ENCODE results near the gene ST14.
"Not testable (repeated sequence)": the region's sequence is repeated elsewhere in the genome, so short reads cannot be mapped to it uniquely, and the experiment has no call there.

ST14 gene

DNA sequence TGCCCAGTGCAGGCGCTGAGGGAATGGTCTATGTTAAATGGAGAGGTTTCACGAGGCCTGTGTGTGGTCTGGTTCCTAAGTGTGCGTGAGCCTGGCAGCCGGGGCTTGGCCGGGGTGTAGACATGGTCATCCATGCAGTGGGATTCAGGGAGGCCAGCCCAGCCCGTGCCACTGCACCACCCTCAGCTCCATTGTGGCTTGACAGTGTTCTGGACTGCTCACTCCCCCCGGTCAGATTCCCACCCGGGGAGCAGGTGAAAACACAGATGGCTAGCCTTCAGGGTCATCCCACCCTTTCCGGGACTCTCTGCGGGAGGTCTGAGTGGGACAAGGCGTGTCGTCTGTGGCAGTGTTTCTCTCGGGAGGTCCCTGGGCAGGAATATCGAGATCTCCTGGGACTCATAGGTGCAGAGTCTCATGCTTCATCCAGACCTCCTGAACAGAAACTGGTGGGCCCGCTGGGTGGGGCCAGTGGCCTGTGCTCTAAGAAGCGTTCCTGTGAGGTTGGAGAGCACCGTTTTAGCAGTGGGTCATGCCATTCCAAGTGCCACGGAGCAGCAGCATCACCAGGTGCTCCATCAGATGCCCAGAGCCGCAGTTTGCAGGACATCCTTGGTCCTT is 52.3 kb downstream of the ST14 start:
- DNase-seq = no peak

DNA sequence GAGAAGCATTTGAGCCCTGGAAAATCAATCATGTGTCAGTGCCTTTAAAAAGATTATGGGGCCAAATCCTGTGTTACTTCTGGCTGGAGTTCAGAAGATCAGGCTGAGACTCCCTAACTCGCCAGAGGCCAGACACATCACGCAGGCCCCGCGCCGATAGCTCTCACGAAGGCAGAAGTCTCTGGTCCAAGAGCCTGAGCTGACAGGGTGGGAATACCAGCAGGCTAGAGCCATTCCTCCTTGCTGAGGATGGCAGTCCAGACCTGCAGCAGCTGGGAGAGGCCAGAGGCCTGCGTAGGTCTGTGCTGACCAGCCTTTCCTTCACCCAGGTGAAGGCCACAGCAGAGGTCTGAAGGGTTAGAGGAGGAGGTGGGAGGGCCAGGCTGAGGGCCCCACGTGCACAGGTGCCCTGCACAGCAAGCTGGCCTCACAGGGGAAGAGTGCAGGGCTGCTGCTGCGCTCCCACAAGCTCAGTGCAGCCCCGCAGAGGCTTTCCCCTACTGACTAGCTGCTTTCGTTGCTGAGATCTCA is 52.9 kb downstream of the ST14 start:
- no peak for DNase-seq

DNA sequence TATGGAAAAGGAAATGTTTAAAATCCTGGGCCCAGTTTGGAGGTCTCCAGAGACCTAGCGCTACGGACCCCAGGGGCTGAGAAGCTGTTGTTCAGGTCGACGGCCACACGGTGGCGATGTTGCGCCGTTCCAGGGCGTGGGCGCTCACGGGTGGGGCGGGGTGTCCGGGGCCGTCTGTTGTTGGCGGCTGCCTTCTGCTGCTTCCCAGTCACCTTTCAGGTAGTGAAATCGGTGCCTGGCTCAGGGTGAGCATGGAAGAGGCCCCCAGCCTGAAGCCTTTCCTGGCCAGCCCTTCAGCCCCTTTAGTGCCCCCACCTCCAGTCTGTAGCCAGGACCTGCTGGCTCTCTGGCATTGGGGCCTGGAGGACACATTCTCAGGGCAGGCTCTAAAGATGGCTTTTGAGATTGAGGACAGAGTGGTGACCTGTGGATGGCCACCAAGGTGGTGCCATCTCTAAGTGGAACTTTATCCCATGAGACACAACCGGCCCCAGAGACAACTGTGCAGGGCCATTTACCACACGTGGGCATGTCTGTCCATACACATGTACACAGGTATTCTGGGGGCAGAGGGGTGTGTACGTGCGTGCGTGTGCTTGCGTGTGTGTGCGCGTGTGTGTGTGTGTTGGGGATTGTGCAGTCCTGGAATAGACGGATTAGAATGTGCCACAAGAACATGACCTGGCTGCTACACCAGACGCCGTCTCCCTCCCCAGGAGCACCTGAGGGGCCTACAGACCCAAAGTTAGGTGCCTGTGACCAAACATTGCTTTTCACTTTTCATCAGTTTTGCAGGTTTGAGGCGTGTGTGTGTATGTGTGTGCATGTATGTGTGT is 53.8 kb downstream of the ST14 start:
- DNase-seq = no peak

DNA sequence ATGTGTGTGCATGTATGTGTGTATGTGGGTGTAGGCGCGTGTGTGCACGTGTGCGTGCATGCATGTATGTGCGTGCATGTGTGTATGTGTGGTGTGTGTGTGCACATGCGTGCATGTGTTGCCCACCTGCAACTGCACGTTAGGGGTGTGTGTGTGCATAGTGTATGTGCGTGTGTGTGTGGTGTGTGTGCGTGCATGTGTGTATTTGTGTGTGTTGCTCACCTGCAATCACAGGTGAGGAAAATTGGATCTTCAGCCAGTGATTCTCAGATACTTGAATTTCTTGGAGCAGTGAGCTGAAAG is 54.3 kb downstream of the ST14 start:
- DNase-seq = no peak

- no peak for DNase-seq
Measured at GRCh38 chr11:130214861-130215530, 55.4 kb downstream of the ST14 start.

GRCh38 chr11:130215531-130216220 is 56.1 kb downstream of the ST14 start:
- DNase-seq = no peak

DNA sequence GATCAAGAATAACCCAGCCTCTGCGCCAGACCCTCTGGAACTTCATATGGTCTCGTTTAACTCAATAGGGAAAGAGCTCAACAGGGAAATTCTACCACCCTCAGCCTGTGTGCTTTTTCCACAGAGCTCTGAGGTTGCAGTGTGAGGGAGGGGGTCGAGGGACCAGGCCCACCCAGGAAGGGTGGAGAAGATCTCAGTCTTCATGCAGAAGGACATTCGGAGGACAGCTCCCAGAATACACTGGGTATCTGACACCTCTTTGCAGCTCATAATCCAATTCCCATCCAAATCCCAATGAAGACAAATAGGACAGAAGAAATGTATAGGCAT is 56.6 kb downstream of the ST14 start:
- DNase-seq = no peak

DNA sequence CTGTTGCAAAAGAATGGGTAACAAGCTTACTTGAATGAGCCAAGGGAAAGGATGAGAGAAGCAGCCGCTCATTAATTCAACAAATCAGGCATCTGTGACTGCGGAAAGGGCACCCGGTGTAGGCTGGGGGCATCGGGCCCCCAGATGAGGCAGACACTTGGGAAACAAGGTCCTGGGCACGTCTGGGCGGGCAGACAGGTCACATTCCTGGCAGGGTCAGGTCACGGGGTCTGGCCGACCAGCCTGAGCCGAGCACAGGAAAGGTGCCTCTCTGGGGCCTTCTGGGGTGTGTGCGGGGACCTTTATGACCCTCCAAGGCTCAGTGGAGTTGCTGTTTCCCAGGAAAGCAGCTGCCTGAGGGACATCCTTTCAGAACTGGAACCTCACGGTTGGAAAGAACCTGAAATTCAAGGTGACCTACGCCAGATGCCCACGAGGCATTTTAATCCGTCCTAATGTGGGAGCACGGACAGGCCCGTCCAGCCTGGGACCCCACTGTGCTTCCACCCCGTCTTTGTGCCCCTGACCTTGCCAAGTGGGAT is 57.1 kb downstream of the ST14 start:
- no peak for DNase-seq

DNA sequence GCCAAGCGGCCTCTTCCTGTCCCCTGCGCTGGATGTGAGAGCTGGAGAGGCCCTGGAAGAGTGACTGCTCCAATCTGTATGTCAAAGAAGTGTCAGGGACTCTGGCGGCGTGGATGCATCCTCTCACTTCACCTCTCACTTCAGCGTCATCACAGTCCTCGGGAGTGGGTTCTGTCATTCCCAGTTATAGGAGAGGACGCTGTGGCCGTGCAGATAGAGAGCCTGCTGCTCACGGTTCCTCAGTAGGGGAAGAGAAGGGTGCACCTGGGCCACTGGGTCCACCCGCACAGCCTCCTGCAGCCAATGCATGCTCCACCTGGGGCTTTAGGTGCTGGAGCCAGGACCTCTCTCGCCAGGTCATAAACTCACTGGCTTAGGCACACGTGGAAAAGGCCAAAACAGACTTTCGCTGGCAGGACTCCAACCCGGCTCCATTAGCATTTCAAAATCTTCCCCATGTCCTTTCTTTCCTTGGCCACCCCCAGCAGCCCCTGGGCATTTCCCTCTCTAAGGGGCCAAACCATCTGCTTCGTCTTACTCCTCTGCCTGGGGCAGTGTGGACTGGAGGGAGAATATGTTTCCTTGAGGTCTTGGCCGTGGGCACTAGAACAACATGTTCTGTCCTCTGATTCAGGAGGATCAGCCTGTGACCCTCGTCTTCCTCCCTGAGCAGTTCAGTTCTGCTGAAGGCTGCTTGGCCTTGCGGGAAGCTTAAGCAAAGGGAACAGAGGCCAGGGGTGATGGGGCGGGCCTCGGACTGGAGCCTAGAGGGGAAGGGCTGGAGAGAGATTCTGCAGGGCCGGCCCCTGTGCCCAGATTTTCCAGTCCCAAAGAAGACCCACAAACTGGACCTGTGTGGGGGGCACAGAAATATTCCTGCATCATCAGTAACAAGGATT is 57.8 kb downstream of the ST14 start:
- DNase-seq = no peak

DNA sequence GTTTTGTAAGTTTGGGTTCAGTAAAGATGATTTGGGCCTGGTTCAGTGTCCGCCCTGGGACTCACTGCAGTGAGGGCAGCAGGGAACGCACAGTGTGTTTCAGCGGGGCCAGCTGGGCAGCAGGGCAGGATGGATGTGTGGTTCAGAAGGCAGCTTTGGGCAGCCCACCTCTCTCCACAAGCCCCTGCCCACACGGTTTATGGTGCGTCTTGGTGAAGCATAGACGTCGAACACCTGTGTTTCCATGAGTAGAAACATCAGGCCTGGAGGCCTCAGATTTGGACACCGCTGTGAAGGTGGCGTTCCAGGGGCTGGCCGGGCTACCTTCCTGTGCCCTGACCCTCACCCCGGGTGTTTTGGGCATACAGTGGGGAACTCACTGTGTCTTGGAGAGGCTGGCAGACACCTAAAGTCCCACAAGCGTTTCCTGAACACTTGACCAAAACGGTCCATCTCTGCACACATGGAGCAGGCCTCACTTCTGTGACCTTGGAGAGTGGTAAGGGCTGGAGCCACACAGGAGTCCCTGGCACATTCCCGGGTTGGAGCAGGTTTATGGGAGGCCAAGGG is 59.0 kb downstream of the ST14 start:
- no peak for DNase-seq

DNA sequence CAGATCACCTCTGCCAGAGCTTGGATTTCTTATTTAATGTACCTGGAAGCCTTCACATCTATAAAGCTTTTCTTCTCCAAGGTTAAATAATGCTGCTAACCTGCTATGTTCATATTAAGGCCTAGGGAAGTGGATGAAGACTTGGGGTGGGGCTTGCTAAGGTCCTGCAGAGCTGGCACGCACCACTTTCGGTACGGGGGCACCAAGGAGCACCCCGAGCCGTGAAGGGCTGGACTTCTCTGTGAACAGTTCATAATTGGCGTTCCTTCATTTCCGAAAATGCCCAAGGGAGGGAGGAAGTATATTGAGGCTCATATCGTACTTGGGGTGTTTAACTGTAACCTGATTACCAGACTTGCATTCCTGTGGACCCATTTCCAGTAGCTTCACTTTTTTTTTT is 59.6 kb downstream of the ST14 start:
- DNase-seq = no peak

DNA sequence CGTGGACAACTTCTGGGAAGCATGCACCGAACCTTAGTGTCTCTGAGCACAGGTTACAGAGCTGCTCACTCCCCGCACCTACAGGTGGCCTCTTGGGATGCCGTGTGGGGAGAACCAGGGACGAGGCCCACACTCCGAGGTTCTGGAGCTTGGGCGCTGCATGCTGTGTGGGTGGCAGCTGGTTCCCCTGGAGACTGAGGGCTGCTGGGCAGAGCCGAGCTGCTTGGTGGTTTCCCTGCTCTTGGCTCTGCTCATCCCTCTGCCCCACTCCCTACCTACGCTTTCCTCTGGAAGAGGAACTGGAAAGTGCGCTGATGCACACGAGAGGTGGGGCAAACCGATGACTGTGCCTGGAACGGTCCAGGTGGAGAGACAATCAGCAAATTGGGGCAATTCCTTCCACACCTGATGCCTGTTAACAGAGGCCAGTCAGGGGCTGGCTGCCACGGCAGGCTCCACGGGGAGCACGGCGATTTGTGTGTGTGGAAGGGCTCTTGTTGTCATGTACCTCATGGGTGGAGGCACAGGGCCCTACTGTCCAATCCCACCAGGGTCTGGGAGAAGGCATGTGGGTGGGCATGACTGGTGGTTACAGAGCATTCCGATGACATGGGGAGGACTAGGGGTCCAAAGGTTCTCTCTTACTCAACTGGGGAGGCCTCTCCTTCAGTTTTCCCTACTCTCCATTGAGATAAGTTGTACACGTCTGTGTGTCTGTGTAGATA is 60.9 kb downstream of the ST14 start:
- DNase-seq = no peak

GRCh38 chr11:130223291-130223971 is 63.8 kb downstream of the ST14 start:
- no peak for DNase-seq

DNA sequence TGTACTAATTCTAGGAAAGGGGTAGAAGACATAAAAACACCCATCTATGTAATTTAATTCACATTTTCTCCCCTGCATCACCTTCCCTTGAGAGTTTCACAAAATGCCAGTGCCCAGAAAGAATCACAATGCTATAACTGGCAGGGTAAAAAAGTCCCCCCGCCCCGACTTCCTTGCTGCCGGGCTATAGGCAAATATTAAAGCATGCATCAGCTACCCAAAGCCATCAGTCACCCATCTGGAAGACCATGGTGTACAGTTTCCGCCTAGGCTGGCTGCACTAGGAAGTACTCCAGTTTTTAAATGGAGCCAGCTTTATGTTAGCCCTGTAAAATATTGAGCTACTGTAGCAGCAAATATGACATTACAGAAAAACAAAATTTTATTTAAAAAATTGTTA is 67.8 kb downstream of the ST14 start:
- DNase-seq = no peak

- not testable (repeated sequence) for DNase-seq
Measured at GRCh38 chr11:130233486-130233885, 73.9 kb downstream of the ST14 start.

GRCh38 chr11:130233888-130234287 is 74.3 kb downstream of the ST14 start:
- not testable (repeated sequence) for DNase-seq

GRCh38 chr11:130234315-130234714 is 74.7 kb downstream of the ST14 start:
- DNase-seq = no peak

DNA sequence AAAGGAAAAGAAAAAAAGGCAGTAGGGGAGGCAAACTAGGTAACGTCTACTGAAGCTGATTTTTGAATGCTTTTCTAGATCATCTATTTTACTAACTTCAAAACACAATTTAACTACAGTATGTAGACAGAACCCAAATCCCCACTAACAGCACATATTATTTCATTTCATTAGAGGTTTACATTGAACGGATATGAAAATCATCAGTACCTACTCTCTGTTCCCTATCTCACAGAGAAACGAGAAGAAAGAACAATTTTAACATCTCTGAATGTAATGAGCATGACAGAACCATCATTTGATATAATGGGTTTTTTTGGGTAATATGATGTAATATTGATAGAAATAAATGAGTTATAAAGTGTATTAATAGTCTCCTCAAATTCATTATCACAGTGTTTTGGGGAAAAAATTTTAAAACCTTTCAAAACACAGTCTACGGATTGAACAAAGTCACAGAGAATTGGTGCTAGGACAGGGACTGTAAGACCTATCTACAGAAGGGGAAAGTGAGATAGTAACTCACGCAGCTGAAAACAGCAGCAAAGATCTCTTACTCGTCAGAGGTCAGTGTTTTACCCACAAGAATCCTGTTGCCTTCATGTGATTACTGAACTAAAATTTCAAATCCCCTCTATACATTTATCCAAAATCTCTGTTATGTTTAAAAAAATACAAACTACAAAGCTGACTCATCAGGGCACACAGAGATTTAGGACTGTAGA is 77.9 kb downstream of the ST14 start:
- DNase-seq = no peak

DNA sequence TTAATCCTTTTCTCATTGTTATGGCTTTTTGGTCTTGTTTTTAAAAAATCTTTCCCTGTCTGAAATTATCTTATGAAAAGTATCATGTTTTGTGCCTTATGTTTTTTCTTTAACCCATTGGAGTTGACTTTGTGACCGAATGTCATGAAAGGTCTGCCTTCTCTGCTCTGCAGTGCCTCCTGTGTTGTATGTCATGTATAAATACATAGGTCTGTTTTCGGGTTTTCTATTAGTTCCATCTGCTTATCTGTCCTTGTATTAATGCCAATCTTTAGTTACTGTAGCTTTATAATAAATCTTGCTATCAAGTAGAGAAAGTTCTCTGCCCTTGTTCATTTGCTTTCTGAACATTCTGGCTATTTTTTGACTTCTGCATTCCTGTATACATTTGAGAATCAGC is 82.1 kb downstream of the ST14 start:
- DNase-seq = no peak

- no peak for DNase-seq
Measured at GRCh38 chr11:130243816-130244215, 84.2 kb downstream of the ST14 start.

All from NCI-H510A (cell line).